Measurements from ENCODE around the gene TMEM208. TPM values are rescaled to one million over a fixed set of nuclear protein-coding genes. Genes with fewer than 3 reads are reported as not detected.

TMEM208 gene
- total and polyA plus RNA-seq, 4 donors, result 22.1 to 196 (median 93.8) TPM

DNA sequence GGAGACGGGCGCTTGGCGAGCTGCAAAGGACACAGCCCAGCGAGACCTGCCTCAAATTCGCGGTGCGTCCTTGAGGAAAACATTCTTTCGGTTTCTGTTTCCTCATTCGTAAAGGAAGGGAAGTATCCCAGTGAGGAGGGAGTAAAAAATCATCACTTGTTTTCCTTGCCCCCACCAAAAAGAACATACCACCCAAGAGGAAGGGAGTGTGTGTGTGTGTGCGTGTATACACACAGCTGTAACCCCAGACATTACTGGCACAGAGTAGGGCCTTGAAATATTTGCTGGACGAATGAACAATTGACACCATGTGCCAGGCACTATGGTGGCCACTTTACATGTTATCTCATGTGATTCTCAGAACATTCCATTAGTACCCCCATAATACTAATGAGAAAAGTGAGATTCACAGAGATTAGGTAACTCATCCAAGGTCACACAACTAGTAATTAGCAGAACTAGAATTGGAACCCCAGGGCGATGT is 41.2 kb upstream of the TMEM208 start:
- no peaks in the 10 kb centered on the region for H3K36me3 ChIP-seq (ENCODE audit: control insufficient read depth in 4 of 4, insufficient read depth in 4 of 4, low read length in 4 of 4)
- ATAC-seq (ENCODE audit: insufficient read depth, low FRiP score) (no peak), DNase-seq (no peak)
- no peaks in the 10 kb centered on the region for H3K27me3 ChIP-seq (ENCODE audit: control insufficient read depth in 3 of 3, insufficient read depth in 3 of 3, low read length in 2 of 3)
- H3K4me3 ChIP-seq, result no peak overlapping the region
- TF ChIP-seq, protein P1, sequence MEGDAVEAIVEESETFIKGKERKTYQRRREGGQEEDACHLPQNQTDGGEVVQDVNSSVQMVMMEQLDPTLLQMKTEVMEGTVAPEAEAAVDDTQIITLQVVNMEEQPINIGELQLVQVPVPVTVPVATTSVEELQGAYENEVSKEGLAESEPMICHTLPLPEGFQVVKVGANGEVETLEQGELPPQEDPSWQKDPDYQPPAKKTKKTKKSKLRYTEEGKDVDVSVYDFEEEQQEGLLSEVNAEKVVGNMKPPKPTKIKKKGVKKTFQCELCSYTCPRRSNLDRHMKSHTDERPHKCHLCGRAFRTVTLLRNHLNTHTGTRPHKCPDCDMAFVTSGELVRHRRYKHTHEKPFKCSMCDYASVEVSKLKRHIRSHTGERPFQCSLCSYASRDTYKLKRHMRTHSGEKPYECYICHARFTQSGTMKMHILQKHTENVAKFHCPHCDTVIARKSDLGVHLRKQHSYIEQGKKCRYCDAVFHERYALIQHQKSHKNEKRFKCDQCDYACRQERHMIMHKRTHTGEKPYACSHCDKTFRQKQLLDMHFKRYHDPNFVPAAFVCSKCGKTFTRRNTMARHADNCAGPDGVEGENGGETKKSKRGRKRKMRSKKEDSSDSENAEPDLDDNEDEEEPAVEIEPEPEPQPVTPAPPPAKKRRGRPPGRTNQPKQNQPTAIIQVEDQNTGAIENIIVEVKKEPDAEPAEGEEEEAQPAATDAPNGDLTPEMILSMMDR (IDR thresholded peaks at IDR 0.05; ENCODE audit: control extremely low read depth, extremely low read depth), result no peak
- 11 to 12% methylated on average over 12 of the region's 12 CpGs for WGBS, 2 donors
- no peak overlapping the region for H3K27ac ChIP-seq (ENCODE audit: low read depth in 1 of 2, low read length in 1 of 2)
- no peaks in the 10 kb centered on the region for H3K9me3 ChIP-seq (ENCODE audit: control insufficient read depth in 4 of 4, insufficient read depth in 3 of 4, low read length in 3 of 4)
- no peak overlapping the region for H3K9ac ChIP-seq (ENCODE audit: insufficient read depth in 1 of 2, low read length in 2 of 2)
- H3K4me1 ChIP-seq (ENCODE audit: control insufficient read depth in 5 of 5, insufficient read depth in 5 of 5, low read length in 5 of 5), result peaks cover 0 to 33% (median 16%) of the 10 kb centered on the region in 5 donors

DNA sequence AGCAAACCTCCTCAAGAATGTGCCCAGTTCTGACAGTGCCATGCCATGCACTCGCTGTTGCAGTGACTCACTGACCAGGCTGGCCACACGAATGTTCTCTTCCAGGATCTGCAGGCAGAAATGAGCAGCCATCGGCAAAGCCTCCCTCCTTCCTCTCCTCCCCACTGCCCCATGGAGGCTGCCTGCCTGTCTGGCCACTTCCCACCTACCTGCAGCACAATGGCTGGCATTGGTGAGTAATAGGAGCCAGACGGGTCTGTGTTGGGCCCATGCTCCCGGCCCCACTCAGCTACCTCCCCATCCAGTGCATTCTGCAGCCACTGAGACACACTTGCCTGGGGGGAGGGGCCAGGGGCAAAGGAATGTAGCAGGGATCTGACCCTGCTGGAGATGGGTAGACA is 40.4 kb upstream of the TMEM208 start:
- ATAC-seq (ENCODE audit: insufficient read depth, low FRiP score) (no peak), DNase-seq (no peak)
- TF ChIP-seq, protein P1 (IDR thresholded peaks at IDR 0.05; ENCODE audit: control extremely low read depth, extremely low read depth), result no peak
- 60 to 61% methylated on average over 5 of the region's 5 CpGs for WGBS, 2 donors
- H3K27me3 ChIP-seq (ENCODE audit: control insufficient read depth in 3 of 3, insufficient read depth in 3 of 3, low read length in 2 of 3), result no peaks in the 10 kb centered on the region
- no peak overlapping the region for H3K27ac ChIP-seq (ENCODE audit: low read depth in 1 of 2, low read length in 1 of 2)
- no peaks in the 10 kb centered on the region for H3K36me3 ChIP-seq (ENCODE audit: control insufficient read depth in 4 of 4, insufficient read depth in 4 of 4, low read length in 4 of 4)
- no peak overlapping the region for H3K4me3 ChIP-seq
- no peaks in the 10 kb centered on the region for H3K9me3 ChIP-seq (ENCODE audit: control insufficient read depth in 4 of 4, insufficient read depth in 3 of 4, low read length in 3 of 4)
- H3K9ac ChIP-seq (ENCODE audit: insufficient read depth in 1 of 2, low read length in 2 of 2), result no peak overlapping the region
- H3K4me1 ChIP-seq (ENCODE audit: control insufficient read depth in 5 of 5, insufficient read depth in 5 of 5, low read length in 5 of 5), result peaks cover 2 to 36% (median 17%) of the 10 kb centered on the region in 5 donors

DNA sequence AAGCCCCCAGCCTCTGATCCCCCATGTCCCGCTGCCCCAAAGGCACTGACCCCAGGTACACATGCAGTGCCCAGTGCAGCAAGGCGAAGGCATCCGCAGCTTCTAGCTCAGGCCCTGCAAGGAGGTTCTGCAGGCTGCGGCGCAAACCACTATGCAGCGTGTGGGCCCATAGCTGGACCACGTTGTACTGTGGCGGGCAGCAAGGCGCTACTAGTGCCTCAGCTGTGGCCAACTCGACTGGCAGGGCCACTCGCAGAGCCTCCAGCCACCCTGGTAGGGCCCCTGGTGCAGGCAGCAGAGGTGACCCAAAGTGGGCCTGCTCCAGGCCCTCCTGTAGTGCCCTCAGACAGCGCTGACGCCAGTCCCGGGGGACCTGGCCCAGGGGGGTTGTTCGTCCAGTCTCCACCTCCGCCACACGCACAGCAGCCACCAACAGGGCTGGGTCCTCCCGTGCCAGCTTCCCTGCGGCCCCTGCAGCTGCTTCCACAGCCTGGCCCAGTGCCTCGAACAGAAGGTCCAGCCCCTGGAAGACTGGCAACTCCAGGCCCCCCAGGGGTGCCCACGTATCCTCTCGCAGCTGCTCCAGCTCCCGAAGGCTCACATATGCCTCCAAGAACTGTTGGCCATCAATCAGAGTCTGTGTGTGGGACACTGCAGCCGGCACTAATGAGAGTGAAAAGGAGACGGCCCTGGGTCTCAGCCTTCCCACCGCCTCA is 39.6 kb upstream of the TMEM208 start:
- TF ChIP-seq, protein P1 (IDR thresholded peaks at IDR 0.05; ENCODE audit: control extremely low read depth, extremely low read depth), result no peak
- H3K9ac ChIP-seq (ENCODE audit: insufficient read depth in 1 of 2, low read length in 2 of 2), result no peak overlapping the region
- H3K27me3 ChIP-seq (ENCODE audit: control insufficient read depth in 3 of 3, insufficient read depth in 3 of 3, low read length in 2 of 3), result no peaks in the 10 kb centered on the region
- H3K9me3 ChIP-seq (ENCODE audit: control insufficient read depth in 4 of 4, insufficient read depth in 3 of 4, low read length in 3 of 4), result no peaks in the 10 kb centered on the region
- no peak for DNase-seq
- ATAC-seq (ENCODE audit: insufficient read depth, low FRiP score), result no peak
- H3K27ac ChIP-seq (ENCODE audit: low read depth in 1 of 2, low read length in 1 of 2), result no peak overlapping the region
- WGBS, 2 donors, result 86 to 91% methylated on average over 25 to 26 of the region's 26 CpGs
- H3K36me3 ChIP-seq (ENCODE audit: control insufficient read depth in 4 of 4, insufficient read depth in 4 of 4, low read length in 4 of 4), result no peaks in the 10 kb centered on the region
- no peak overlapping the region for H3K4me3 ChIP-seq
- peaks cover 2 to 38% (median 17%) of the 10 kb centered on the region in 5 donors for H3K4me1 ChIP-seq (ENCODE audit: control insufficient read depth in 5 of 5, insufficient read depth in 5 of 5, low read length in 5 of 5)

Measured in lung (tissue), 12 donors.